PC-9 (cell line): ENCODE data around the gene PRRT2. TPM values are rescaled to one million over a fixed set of nuclear protein-coding genes. Genes with fewer than 3 reads are reported as not detected.

Source experiments
- BruUV-seq: library from RNA; stranded (reverse); fragments of 400-500 nt; replicated peaks from 2 replicates; lab custom pipeline; 2021; lab: Mats Ljungman, UMichigan
- CTCF ChIA-PET: fragments of 300-600 bp; sonication (Branson Sonifier 250); formaldehyde crosslinking; loops from one replicate; lab custom pipeline; 2022; ENCODE audit warnings: antibody characterized with exemption; lab: Charles Lee
- POLR2A ChIA-PET: fragments of 300-600 bp; sonication (Branson Sonifier 250); formaldehyde crosslinking; loops from one replicate; lab custom pipeline; 2022; ENCODE audit warnings: antibody characterized with exemption; ENCODE audit not compliant: unreplicated experiment; lab: Charles Lee
- DNase-seq, 2 experiments: peaks; one replicate each; pipeline versions ENCODE4 v3.0.0 to v3.0.0-alpha.2; 2015 to 2022; ENCODE audit warnings: mixed read lengths in 1 of 2
- H2AFZ ChIP-seq: fragments of 200-600 bp; sonication (generic); 2 replicates; pipeline ENCODE4 v1.8.1; 2017; ENCODE audit warnings: antibody characterized with exemption
- H3F3A ChIP-seq: fragments of 200-600 bp; sonication (generic); 2 replicates; pipeline ENCODE4 v1.8.1; 2017; ENCODE audit warnings: antibody characterized with exemption, mild to moderate bottlenecking, low read depth; ENCODE audit not compliant: insufficient read depth
- H3K27ac ChIP-seq: fragments of 200-600 bp; sonication (generic); 2 replicates; pipeline ENCODE4 v1.6.1; 2016; ENCODE audit warnings: mixed run types
- H3K27me3 ChIP-seq: fragments of 200-600 bp; sonication (generic); 2 replicates; pipeline ENCODE4 v1.6.1; 2016; ENCODE audit warnings: low read depth, mixed run types; ENCODE audit not compliant: insufficient read depth
- H3K36me3 ChIP-seq: fragments of 200-600 bp; sonication (generic); 2 replicates; pipeline ENCODE4 v1.6.1; 2016; ENCODE audit warnings: low read depth, mixed run types
- H3K4me1 ChIP-seq: fragments of 200-600 bp; sonication (generic); replicated peaks from 2 replicates; pipeline ENCODE4 v1.6.1; 2016; ENCODE audit warnings: mixed run types; ENCODE audit not compliant: insufficient read depth
- H3K4me2 ChIP-seq: fragments of 200-600 bp; sonication (generic); 2 replicates; pipeline ENCODE4 v1.6.1; 2017; ENCODE audit warnings: mixed run types
- H3K4me3 ChIP-seq: fragments of 200-600 bp; sonication (generic); 2 replicates; pipeline ENCODE4 v1.6.1; 2016; ENCODE audit warnings: mixed run types
- H3K79me2 ChIP-seq: fragments of 200-600 bp; sonication (generic); 2 replicates; pipeline ENCODE4 v1.6.1; 2017; ENCODE audit warnings: low read depth, mixed run types
- H3K9me2 ChIP-seq: fragments of 200-600 bp; sonication (generic); 2 replicates; pipeline ENCODE4 v1.8.1; 2017; ENCODE audit warnings: mild to moderate bottlenecking; ENCODE audit not compliant: insufficient read depth
- H3K9me3 ChIP-seq: fragments of 200-600 bp; sonication (generic); 2 replicates; pipeline ENCODE4 v1.8.1; 2016; ENCODE audit warnings: low read depth; ENCODE audit not compliant: insufficient read depth
- H4K20me1 ChIP-seq: fragments of 200-600 bp; sonication (generic); 2 replicates; pipeline ENCODE4 v1.8.1; 2017; ENCODE audit not compliant: insufficient read depth
- EZH2 ChIP-seq: fragments of 200-600 bp; sonication (generic); IDR thresholded peaks from 2 replicates; pipeline ENCODE4 v1.8.0; 2017; ENCODE audit warnings: antibody characterized with exemption, low read depth
- intact Hi-C: fragments of 100-400 bp; cut with micrococcal nuclease; formaldehyde crosslinking; loops from one replicate; pipeline ENCODE4 v1.10.0; 2022; ENCODE audit not compliant: unreplicated experiment
- total RNA-seq: library from RNA; stranded (reverse); gene quantifications from 2 replicates; pipeline ENCODE4 v1.2.3, GENCODE V29; 2021
- TF ChIP-seq, protein P1 (sequence below): fragments of 200-600 bp; sonication (generic); conservative IDR thresholded peaks from 2 replicates; pipeline ENCODE4 v1.6.1; 2017; ENCODE audit warnings: mixed run types, antibody characterized with exemption, mild to moderate bottlenecking, moderate library complexity

Gene PRRT2
- total RNA-seq, 1 experiment from 2014 or later = 4.9 TPM

DNA sequence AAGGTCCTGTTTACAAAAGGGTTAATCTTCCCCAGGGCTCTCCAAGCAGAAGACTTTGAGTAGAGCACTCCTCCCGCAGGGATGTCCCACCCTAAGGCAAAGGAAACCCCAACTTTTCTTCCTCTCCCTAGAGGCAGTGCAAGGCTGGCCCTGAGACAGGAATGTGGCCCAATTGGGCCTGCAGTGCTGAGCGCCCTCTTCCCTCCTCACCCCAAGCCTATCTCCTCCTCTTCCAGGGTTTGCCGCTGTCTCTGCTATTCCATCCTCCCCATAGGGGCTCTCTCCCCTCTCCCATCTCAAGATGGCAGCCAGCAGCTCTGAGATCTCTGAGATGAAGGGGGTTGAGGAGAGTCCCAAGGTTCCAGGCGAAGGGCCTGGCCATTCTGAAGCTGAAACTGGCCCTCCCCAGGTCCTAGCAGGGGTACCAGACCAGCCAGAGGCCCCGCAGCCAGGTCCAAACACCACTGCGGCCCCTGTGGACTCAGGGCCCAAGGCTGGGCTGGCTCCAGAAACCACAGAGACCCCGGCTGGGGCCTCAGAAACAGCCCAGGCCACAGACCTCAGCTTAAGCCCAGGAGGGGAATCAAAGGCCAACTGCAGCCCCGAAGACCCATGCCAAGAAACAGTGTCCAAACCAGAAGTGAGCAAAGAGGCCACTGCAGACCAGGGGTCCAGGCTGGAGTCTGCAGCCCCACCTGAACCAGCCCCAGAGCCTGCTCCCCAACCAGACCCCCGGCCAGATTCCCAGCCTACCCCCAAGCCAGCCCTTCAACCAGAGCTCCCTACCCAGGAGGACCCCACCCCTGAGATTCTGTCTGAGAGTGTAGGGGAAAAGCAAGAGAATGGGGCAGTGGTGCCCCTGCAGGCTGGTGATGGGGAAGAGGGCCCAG is 1.0 kb downstream of the PRRT2 start:
- no peak overlapping the region for H3K27ac ChIP-seq
- intact Hi-C loops = loop anchor here (10.0 kb wide), 1 partner anchor 218 kb away; no protein-coding TSS in a partner anchor
- H3K9me2 ChIP-seq = no peaks in the 10 kb centered on the region
- no TSS peak for BruUV-seq
- peaks cover 29% of the 10 kb centered on the region for H3K79me2 ChIP-seq
- H3K4me3 ChIP-seq = no peak overlapping the region
- no peaks in the 10 kb centered on the region for H3K27me3 ChIP-seq
- POLR2A ChIA-PET = interaction anchor here (0.6 kb wide), 1 partner anchor 11 kb away, joined by 4 read pairs; no protein-coding TSS in a partner anchor
- H2AFZ ChIP-seq = no peak overlapping the region
- H4K20me1 ChIP-seq = peaks cover 10% of the 10 kb centered on the region; the same call in 1 of the 2 replicates
- no peak for DNase-seq
- TF ChIP-seq, protein P1, sequence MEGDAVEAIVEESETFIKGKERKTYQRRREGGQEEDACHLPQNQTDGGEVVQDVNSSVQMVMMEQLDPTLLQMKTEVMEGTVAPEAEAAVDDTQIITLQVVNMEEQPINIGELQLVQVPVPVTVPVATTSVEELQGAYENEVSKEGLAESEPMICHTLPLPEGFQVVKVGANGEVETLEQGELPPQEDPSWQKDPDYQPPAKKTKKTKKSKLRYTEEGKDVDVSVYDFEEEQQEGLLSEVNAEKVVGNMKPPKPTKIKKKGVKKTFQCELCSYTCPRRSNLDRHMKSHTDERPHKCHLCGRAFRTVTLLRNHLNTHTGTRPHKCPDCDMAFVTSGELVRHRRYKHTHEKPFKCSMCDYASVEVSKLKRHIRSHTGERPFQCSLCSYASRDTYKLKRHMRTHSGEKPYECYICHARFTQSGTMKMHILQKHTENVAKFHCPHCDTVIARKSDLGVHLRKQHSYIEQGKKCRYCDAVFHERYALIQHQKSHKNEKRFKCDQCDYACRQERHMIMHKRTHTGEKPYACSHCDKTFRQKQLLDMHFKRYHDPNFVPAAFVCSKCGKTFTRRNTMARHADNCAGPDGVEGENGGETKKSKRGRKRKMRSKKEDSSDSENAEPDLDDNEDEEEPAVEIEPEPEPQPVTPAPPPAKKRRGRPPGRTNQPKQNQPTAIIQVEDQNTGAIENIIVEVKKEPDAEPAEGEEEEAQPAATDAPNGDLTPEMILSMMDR = no peak
- TF ChIP-seq EZH2 = no peak
- peak overlapping the region; percentile 91 for H3K4me2 ChIP-seq
- peaks cover 58% of the 10 kb centered on the region for H3F3A ChIP-seq
- 0 out of 2 replicates have a peak, but pooled peaks cover 9% of the 10 kb centered on the region for H3K36me3 ChIP-seq
- CTCF ChIA-PET = no interaction called here
- H3K4me1 ChIP-seq = peaks cover 54% of the 10 kb centered on the region
- no peaks in the 10 kb centered on the region for H3K9me3 ChIP-seq

DNA sequence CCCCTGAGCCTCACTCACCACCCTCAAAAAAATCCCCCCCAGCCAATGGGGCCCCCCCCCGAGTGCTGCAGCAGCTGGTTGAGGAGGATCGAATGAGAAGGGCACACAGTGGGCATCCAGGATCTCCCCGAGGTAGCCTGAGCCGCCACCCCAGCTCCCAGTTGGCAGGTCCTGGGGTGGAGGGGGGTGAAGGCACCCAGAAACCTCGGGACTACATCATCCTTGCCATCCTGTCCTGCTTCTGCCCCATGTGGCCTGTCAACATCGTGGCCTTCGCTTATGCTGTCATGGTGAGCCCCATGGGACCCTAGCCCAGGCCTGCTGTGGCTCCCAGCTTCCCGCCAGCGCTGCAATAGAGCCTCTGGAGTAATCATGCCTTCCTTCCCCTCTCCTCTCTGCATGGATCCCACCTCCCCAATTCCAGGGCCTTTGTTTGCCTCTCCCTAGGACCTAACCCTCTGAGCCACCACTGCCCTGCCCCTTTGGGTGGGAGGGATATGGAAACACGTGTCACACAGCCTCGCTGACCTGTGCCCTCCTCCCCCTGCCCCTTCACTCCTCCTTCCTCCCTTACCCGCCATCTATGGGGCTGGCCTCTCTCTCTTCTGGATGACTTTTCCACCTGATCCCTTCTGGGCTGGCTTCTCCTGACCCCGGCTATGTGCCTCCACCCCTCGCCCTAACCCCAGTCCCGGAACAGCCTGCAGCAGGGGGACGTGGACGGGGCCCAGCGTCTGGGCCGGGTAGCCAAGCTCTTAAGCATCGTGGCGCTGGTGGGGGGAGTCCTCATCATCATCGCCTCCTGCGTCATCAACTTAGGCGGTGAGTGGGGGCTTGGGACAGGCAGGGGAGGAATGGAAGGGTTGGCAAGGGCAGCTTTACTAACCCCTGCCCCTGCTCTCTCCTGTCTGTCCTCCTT is 1.9 kb downstream of the PRRT2 start:
- Histone ChIP-seq H3K27me3 (no peaks in the 10 kb centered on the region), H3K36me3 (0 out of 2 replicates have a peak, but pooled peaks cover 2% of the 10 kb centered on the region), H3K4me1 (peaks cover 48% of the 10 kb centered on the region), H3K9me3 (no peaks in the 10 kb centered on the region), H2AFZ (no peak overlapping the region), H3K4me2 (no peak overlapping the region), H4K20me1 (0 out of 2 replicates have a peak, but pooled peaks cover 3% of the 10 kb centered on the region), H3K27ac (no peak overlapping the region), H3K9me2 (no peaks in the 10 kb centered on the region), H3F3A (peaks cover 58% of the 10 kb centered on the region), H3K4me3 (no peak overlapping the region), H3K79me2 (peaks cover 28% of the 10 kb centered on the region)
- ChIA-PET POLR2A (interaction anchor here (0.6 kb wide), 1 partner anchor 202 kb away, joined by 14 read pairs; no protein-coding TSS in a partner anchor), CTCF (interaction anchor here (0.6 kb wide), 1 partner anchor 38 kb away, joined by 9 read pairs; no protein-coding TSS in a partner anchor)
- DNase-seq = no peak
- TF ChIP-seq EZH2 = no peak
- TF ChIP-seq, protein P1 = no peak
- BruUV-seq = no TSS peak
- intact Hi-C loops = loop anchor here (10.0 kb wide), 1 partner anchor 219 kb away; no protein-coding TSS in a partner anchor

DNA sequence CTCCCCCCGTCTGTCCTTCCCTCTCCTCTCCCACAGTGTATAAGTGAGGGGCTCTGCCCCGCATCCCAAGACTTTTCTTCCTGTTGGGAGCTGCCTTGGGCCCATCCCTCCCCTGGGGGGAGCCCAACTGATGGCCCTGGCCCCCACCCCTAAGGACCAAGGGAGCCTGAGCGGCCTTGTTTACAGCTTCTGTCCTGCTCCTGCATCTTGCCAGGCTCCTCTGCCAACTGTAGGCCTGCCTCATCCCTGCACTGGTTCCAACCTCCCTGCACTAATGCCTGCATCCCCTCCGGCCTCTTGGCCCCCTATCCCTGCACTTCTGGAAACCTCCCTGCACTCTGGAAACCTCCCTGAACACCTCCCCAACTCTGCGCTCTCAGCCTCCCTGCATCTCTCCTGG is 2.6 kb downstream of the PRRT2 start:
- ChIA-PET CTCF (interaction anchor here (0.6 kb wide), 1 partner anchor 37 kb away, joined by 9 read pairs; no protein-coding TSS in a partner anchor), POLR2A (interaction anchor here (0.6 kb wide), 2 partner anchors 151 to 203 kb away, joined by 3 to 14 read pairs; no protein-coding TSS in a partner anchor)
- intact Hi-C loops = loop anchor here (10.0 kb wide), 1 partner anchor 220 kb away; no protein-coding TSS in a partner anchor
- TF ChIP-seq EZH2 = no peak
- TF ChIP-seq, protein P1 = no peak
- Histone ChIP-seq H3K4me3 (no peak overlapping the region), H3K79me2 (peaks cover 21% of the 10 kb centered on the region), H3K27ac (no peak overlapping the region), H4K20me1 (no peaks in the 10 kb centered on the region), H2AFZ (no peak overlapping the region), H3K36me3 (no peaks in the 10 kb centered on the region), H3K9me3 (no peaks in the 10 kb centered on the region), H3K27me3 (no peaks in the 10 kb centered on the region), H3F3A (peaks cover 55% of the 10 kb centered on the region), H3K4me2 (peak overlapping the region; percentile 82; the same call in 1 of the 2 replicates), H3K4me1 (peaks cover 45% of the 10 kb centered on the region), H3K9me2 (no peaks in the 10 kb centered on the region)
- no TSS peak for BruUV-seq
- DNase-seq = no peak
